Spinal cord (tissue), 10 donors: ENCODE data around the gene LCE3A. TPM values are rescaled to one million over a fixed set of nuclear protein-coding genes. Genes with fewer than 3 reads are reported as not detected.

ENCODE experiments used
- DNase-seq, 6 donors: peaks; one replicate each; pipeline versions ENCODE4 v3.0.0 to v3.0.0-alpha.2; 2013 to 2015; ENCODE audit warnings: low spot score in 6 of 6, low read depth in 4 of 6
- H3K27ac ChIP-seq: one replicate; pipeline ENCODE4 v1.5.1; 2013; ENCODE audit warnings: low read depth, low read length, control low read depth
- H3K27me3 ChIP-seq: one replicate; pipeline ENCODE4 v1.6.1; 2013; ENCODE audit warnings: low read length; ENCODE audit not compliant: control insufficient read depth, insufficient read depth
- H3K36me3 ChIP-seq: one replicate; pipeline ENCODE4 v1.6.1; 2013; ENCODE audit warnings: low read length; ENCODE audit not compliant: control insufficient read depth, insufficient read depth
- H3K4me1 ChIP-seq: one replicate; pipeline ENCODE4 v1.6.1; 2013; ENCODE audit warnings: low read length; ENCODE audit not compliant: control insufficient read depth, insufficient read depth
- H3K4me3 ChIP-seq: one replicate; pipeline ENCODE4 v1.5.1; 2013; ENCODE audit warnings: low read depth, low read length, control low read depth
- H3K9me3 ChIP-seq: one replicate; pipeline ENCODE4 v1.6.1; 2013; ENCODE audit warnings: low read length; ENCODE audit not compliant: control insufficient read depth, insufficient read depth
- WGBS: methylation state at CpG from one replicate; pipeline ENCODE4 v1.1.5; 2013; ENCODE audit warnings: missing lambda C conversion rate; ENCODE audit not compliant: insufficient coverage; 5-methylcytosine and 5-hydroxymethylcytosine counted together
- polyA plus RNA-seq, 2 donors: library from polyadenylated mRNA; unstranded; fragments of 120-200 nt; gene quantifications; one replicate each; pipeline ENCODE4 v1.2.1, GENCODE V29; 2013; ENCODE audit not compliant: insufficient read length in 2 of 2
- total RNA-seq, 2 donors: library from RNA; depleted of rRNA in 1 of 2; stranded (reverse); fragments of 120-200 nt in 1 of 2; fragments of >200 nt in 1 of 2; gene quantifications; one replicate each; pipeline versions ENCODE4 v1.2.3 to v1.2.4, GENCODE V29; 2013 to 2014
- donor health status: healthy.

The LCE3A gene
- total and polyA plus RNA-seq, 4 donors = not detected

DNA sequence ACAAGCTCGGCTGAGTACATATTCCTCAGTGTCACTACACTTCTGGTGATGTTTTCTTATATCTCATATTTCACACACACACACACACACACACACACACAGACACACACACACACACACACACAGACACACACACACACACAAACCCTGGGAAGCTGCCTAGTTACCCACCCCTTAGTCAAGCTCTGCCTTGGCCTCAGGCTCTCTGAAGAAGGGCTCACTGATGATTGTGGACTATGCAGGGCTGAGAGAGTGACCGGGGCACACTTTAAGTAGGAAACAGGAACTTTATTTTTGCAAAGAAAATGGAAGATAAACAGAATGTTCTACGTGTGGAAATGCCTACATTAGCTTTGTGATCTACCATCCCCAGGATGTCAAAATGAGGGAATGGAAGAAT is 21.0 kb upstream of the LCE3A start:
- Histone ChIP-seq H3K36me3 (no peaks in the 10 kb centered on the region), H3K4me3 (no peak overlapping the region), H3K27me3 (no peaks in the 10 kb centered on the region), H3K9me3 (no peaks in the 10 kb centered on the region), H3K27ac (no peak overlapping the region), H3K4me1 (no peaks in the 10 kb centered on the region)
- DNase-seq = no peak
- WGBS = 60% methylated on average over 2 of the region's 3 CpGs

DNA sequence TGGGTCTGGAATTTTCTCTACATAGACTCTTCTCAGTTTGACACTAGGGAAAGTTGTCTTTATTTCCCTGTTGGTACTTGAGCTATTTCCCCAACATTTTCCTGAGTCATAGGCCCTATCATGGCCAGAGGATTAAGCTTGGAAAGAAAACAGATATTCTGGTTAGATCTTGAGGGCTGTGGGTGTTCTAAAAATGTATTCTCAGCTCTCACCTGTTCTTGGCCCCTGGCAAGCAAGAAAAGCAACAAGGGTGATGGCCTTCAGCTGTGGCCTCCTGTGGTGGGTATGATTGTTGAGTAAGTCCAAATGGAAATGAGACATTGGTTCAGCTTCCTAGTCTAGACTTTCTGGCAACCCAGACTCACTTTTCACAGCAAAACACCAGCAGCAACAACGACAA is 17.4 kb upstream of the LCE3A start:
- Histone ChIP-seq H3K4me1 (no peaks in the 10 kb centered on the region), H3K27me3 (no peaks in the 10 kb centered on the region), H3K36me3 (no peaks in the 10 kb centered on the region), H3K27ac (no peak overlapping the region), H3K4me3 (no peak overlapping the region), H3K9me3 (no peaks in the 10 kb centered on the region)
- 100% methylated on average over 1 of the region's 1 CpG for WGBS
- DNase-seq = no peak

DNA sequence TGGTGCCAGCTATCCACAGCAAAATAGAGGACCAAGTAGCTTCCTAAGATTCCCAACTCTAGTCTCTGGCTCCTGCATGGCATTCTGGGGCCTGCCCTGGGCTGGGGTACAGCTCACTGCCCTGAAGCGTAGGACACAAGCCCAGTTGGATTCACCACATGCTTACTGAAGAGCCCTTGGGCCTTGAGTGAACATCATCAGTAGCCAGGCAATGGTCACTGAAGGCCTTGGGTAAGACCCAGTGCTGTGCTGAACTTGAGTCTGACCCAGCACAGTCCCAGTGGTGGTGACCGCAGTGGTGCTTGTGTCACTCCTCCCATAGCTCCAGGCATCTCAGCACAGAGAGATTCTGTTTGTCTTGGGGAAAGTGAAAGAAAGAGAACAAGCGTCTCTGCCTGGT is 7.7 kb upstream of the LCE3A start:
- H3K27ac ChIP-seq = no peak overlapping the region
- no peak for DNase-seq
- H3K27me3 ChIP-seq = no peaks in the 10 kb centered on the region
- H3K4me1 ChIP-seq = no peaks in the 10 kb centered on the region
- 93% methylated on average over 1 of the region's 3 CpGs for WGBS
- no peak overlapping the region for H3K4me3 ChIP-seq
- peaks cover 2% of the 10 kb centered on the region for H3K9me3 ChIP-seq
- H3K36me3 ChIP-seq = no peaks in the 10 kb centered on the region

DNA sequence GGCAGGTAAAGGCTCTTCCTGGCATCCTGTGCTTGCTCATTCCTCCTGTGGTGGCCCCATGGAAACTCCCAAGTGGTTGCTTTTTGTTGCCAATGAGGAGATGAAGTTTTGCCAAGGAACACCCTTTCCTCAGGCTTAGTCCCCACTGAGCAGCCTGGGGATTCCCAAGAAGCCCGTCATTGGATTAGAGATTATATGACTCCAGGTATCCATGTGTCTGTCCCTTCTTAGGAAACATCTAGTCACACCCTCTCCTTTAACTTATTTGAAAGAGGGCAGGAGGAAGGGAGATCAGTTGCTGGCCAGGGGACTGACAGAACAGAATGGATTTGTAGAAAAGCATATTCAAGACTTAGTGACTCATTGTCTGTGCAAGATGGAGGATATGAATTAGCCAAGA is 3.8 kb upstream of the LCE3A start:
- WGBS = no CpG with 5 or more reads among the region's 1 CpG
- peaks cover 2% of the 10 kb centered on the region for H3K9me3 ChIP-seq
- H3K4me1 ChIP-seq = no peaks in the 10 kb centered on the region
- no peak for DNase-seq
- H3K36me3 ChIP-seq = no peaks in the 10 kb centered on the region
- no peaks in the 10 kb centered on the region for H3K27me3 ChIP-seq
- H3K4me3 ChIP-seq = no peak overlapping the region
- H3K27ac ChIP-seq = no peak overlapping the region

DNA sequence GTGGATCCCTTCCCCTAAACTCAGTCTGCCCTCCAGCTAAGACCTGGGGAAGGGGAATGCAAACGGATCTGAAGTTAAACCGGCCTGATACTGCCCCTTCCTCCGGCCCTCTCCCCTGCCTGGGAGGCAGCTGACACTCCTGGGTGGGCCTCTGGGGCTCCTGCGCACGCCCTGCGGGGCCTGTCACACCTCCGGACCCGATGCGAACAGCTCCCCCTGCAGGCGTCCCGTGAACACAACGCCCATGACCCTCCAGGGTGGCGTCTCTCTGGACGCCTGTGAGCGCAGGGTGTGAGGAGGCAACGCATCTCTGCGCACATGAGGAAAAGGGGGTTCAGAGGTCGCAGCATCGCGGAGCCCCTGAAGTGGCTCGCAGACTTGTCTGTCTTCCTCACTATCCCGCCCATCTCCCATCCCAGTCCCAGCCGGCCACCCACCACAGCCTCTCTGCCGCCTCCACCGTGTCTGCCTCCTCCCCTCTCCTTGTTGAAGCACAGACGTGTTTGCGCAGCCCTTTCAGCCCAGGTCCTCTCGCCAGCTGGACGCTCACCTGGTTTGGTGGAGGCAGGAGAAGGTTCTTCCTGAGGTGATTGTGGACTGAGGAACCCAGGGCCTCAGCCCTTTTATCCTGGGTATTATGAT is 421 bp upstream of the LCE3A start:
- H3K4me1 ChIP-seq = no peaks in the 10 kb centered on the region
- H3K36me3 ChIP-seq = no peaks in the 10 kb centered on the region
- no peaks in the 10 kb centered on the region for H3K27me3 ChIP-seq
- no peaks in the 10 kb centered on the region for H3K9me3 ChIP-seq
- no peak overlapping the region for H3K4me3 ChIP-seq
- DNase-seq = no peak
- WGBS = 19% methylated on average over 24 of the region's 29 CpGs
- H3K27ac ChIP-seq = no peak overlapping the region

DNA sequence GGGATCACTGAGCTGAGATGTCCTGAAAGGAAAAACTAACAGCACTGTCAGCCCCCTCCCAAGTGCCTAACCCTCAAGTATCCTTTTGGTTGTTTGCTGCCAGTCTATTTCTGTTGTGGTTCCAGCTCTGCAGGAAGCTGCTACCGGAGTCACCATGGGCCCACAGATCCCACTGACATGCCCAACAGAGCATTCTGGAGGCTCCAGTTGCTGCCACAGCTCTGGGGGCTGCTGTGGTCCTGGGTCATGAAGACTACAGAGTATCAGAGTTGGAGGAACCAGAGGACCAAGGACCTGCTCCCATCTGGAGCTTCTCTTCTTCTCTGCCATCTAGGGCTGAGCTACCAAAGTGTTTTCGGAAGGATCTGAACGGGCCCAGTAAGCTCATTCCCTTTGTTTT is 910 bp downstream of the LCE3A start:
- Histone ChIP-seq H3K4me3 (no peak overlapping the region), H3K4me1 (no peaks in the 10 kb centered on the region), H3K27me3 (no peaks in the 10 kb centered on the region), H3K36me3 (no peaks in the 10 kb centered on the region), H3K27ac (no peak overlapping the region), H3K9me3 (peaks cover 2% of the 10 kb centered on the region)
- DNase-seq = no peak
- WGBS = 74% methylated on average over 3 of the region's 3 CpGs

DNA sequence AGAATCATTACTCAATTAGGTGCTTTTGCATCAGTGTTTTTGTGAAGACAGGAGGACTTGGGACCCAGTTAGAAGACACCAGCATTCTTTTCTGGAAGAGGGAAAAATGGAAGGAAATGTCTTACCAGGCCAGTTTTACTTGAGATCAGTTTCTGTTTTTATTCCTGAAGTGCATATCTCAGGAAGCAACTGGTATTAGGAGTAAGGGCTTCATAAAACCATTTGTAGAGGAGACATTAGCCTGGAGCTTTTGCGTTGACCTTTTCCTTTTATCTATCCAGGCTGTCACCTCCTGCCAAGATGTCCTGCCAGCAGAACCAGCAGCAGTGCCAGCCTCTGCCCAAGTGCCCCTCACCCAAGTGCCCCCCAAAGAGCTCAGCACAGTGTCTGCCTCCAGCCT is 9.4 kb downstream of the LCE3A start, which contains the start of gene LCE3B:
Gene LCE3B (plus strand): TSS at position 301 of the 400 bp plus-strand sequence. CDS start 0 bp downstream, at position 301.
- Histone ChIP-seq H3K4me1 (no peaks in the 10 kb centered on the region), H3K9me3 (peaks cover 2% of the 10 kb centered on the region), H3K27ac (no peak within 1 kb of the TSS), H3K36me3 (no peaks in the 10 kb centered on the region), H3K27me3 (no peaks in the 10 kb centered on the region), H3K4me3 (no peak within 1 kb of the TSS)
- WGBS = no CpG with 5 or more reads among the region's 1 CpG
- DNase-seq = no peak

DNA sequence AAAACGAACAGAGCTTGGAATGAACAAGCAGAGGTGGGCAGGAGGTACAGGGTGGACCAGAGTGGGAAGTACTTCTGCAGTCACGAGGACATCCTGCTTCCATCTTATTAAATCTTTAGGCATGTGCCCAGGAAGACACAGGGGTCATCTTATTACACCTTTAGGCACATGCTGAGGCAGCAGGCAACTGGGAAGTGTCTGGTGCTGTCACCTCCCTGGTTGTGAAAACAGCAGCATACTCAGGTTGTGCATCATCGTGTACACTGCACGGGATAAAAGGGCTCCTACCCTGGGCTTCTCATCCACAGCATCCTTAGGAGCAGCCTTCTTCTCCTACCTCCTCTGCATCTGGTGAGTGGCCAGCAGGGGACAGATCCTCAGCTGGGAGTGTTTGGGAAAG is 23.0 kb downstream of the LCE3A start, which contains the start of gene LCE3C:
Gene LCE3C (plus strand): TSS at position 301 of the 400 bp plus-strand sequence. CDS start 498 bp downstream, outside the sequence.
- H3K27me3 ChIP-seq = no peaks in the 10 kb centered on the region
- no CpG with 5 or more reads among the region's 4 CpGs for WGBS
- no peaks in the 10 kb centered on the region for H3K9me3 ChIP-seq
- no peak within 1 kb of the TSS for H3K27ac ChIP-seq
- DNase-seq = no peak
- no peaks in the 10 kb centered on the region for H3K4me1 ChIP-seq
- no peak within 1 kb of the TSS for H3K4me3 ChIP-seq
- H3K36me3 ChIP-seq = no peaks in the 10 kb centered on the region

DNA sequence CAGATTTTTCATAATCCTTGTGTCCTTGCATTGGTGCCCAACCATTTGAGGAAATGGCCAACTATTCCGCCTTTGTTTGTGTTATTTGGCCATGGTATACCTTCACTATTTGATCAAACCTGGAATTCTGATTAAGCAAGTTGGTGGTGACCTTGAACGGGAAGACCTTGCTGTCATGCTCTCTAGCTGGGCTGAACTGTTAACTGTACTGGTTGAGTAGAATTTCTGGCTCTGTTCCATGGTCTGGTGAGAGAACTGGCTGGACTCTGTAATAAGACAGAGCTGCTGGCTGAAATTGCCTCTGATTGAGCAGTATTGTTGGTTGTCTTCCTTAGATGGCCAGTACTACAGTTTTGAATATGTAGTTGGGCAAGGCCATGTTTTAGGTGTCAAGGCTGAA is 25.9 kb downstream of the LCE3A start:
- no peaks in the 10 kb centered on the region for H3K4me1 ChIP-seq
- WGBS = no CpG with 5 or more reads among the region's 2 CpGs
- DNase-seq = no peak
- no peaks in the 10 kb centered on the region for H3K27me3 ChIP-seq
- no peak overlapping the region for H3K4me3 ChIP-seq
- no peaks in the 10 kb centered on the region for H3K36me3 ChIP-seq
- no peak overlapping the region for H3K27ac ChIP-seq
- no peaks in the 10 kb centered on the region for H3K9me3 ChIP-seq

DNA sequence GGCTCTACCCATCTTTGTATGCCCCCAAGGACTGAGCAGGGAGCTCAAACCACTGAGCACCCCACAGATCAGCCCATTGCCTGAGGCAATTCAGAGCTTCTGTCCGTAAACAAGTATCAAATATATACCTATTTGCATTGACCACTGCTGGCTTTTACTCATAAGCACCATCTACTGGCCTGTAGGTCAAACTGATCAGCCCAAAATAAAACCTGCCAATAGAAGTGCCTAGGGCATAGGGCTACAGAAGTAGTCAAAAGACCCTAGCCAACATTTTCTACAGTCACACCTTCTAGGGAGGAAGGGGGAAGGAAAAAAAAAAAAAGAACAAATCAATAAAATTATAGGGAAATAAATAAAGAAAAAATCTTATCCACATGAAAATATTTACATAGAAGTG is 37.3 kb downstream of the LCE3A start:
- no peak overlapping the region for H3K27ac ChIP-seq
- no peak for DNase-seq
- no peaks in the 10 kb centered on the region for H3K4me1 ChIP-seq
- no peak overlapping the region for H3K4me3 ChIP-seq
- no CpG with 5 or more reads among the region's 1 CpG for WGBS
- H3K9me3 ChIP-seq = no peaks in the 10 kb centered on the region
- no peaks in the 10 kb centered on the region for H3K36me3 ChIP-seq
- no peaks in the 10 kb centered on the region for H3K27me3 ChIP-seq
